Keratinocyte (primary cell): ENCODE measurements around the gene HLF.

Source experiments
- EZH2 ChIP-seq: IDR thresholded peaks from one replicate; pipeline ENCODE4 v1.6.1; 2012; ENCODE audit warnings: inconsistent platforms, mild to moderate bottlenecking, low read length, moderate library complexity
- TF ChIP-seq, protein P1 (sequence below), 3 experiments: IDR thresholded peaks in 1 of 3; conservative IDR thresholded peaks in 1 of 3; optimal IDR thresholded peaks in 1 of 3; 2 replicates in 2 of 3; 3 replicates in 1 of 3; pipeline versions ENCODE3 to v1.5.1; 2011; ENCODE audit warnings: low read length in 3 of 3, mild to moderate bottlenecking in 3 of 3, moderate library complexity in 2 of 3, control low read depth in 1 of 3, inconsistent platforms in 1 of 3; ENCODE audit not compliant: insufficient read depth in 2 of 3; ENCODE audit errors: extremely low read depth in 1 of 3

DNA sequence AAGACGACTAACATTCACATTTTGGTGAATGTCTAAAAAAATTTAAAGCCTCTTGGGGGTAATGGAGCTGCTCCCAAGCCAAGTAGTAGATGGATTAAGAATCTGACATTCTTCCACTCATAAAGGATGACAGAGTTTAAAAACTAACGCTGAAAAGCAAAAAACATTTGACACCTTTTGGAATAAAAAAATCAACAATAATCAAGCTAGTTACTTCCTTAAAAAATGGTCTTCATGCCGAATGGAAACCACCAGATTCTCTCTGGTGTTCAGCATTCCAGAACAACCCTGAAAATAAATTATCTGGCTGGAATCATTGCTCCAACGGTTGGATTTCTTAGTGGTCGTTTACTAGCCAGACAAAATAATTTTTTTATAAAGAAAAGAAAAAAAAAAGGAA lies 18.0 kb downstream of the HLF start:
- TF ChIP-seq, protein P1, sequence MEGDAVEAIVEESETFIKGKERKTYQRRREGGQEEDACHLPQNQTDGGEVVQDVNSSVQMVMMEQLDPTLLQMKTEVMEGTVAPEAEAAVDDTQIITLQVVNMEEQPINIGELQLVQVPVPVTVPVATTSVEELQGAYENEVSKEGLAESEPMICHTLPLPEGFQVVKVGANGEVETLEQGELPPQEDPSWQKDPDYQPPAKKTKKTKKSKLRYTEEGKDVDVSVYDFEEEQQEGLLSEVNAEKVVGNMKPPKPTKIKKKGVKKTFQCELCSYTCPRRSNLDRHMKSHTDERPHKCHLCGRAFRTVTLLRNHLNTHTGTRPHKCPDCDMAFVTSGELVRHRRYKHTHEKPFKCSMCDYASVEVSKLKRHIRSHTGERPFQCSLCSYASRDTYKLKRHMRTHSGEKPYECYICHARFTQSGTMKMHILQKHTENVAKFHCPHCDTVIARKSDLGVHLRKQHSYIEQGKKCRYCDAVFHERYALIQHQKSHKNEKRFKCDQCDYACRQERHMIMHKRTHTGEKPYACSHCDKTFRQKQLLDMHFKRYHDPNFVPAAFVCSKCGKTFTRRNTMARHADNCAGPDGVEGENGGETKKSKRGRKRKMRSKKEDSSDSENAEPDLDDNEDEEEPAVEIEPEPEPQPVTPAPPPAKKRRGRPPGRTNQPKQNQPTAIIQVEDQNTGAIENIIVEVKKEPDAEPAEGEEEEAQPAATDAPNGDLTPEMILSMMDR (optimal IDR thresholded peaks at IDR 0.05 in 1 of 3, IDR thresholded peaks at IDR 0.05 in 1 of 3, conservative IDR thresholded peaks at IDR 0.05 in 1 of 3; ENCODE audit: extremely low read depth in 1 of 3, insufficient read depth in 2 of 3, low read length in 3 of 3) = no peak
- TF ChIP-seq EZH2 = no peak
